Amniotic stem cell (primary cell): ENCODE data around the gene SEMA3E.

Source experiments
- DNase-seq: peaks from one replicate; lab custom pipeline; 2025; lab: John Stamatoyannopoulos, UW

Gene SEMA3E

DNA sequence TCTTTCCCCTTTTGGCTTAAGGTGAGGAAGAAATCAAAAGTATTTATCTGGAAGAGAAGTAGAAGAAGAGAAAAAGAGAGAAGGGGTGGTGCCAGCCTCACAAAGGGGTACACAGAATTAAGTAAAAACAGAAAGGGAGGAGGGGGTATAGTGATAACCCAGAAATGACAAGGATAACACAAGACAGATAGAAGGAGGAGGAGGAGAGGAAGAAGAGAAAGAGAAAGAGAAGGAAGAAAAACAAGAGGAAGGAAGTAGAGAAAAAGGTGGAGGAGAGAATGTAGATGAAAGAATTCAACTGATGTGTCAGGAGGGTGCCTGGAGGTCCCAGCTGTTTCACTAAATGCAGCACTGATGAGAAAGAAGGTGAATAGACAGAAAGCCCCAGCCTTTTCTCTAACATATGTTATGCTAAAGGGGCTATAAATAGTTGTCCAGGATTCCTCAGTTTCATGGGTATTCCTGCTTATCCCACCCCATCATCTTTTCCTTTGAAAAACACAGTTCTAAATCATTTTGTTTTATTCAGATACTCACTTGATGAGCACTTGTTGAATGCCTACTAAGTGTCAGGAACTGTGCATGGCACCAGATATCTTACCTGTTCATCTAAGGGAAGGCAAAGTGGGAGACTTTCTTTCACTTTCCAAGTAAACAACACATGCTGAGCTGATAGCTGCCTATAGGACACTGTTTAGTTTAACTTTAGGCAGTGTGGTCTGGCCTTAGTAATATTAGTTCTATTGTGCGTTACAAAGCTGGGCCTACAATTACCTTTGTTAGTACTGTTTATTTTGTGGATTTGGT lies 8.0 kb downstream of the SEMA3E start:
- DNase-seq: no peak

DNA sequence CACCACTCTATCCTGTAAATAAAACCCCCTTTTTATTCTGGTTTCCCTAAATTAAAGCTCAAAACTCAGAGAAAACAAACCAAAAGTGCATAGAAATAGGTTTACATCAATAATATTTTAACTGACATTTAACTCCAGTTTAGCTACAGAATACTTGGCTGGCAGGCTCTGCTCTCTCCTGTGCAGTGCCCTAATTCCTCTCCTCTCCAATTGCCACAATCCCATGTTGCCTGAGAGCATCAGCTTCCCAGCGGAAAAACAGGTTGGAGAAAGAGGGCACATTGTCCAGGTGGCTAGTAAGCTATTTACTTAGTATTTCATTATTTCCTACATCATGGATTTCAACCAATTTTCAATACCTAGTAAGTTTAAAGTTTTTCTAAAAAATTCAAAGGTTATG lies 8.7 kb downstream of the SEMA3E start:
- DNase-seq: no peak

DNA sequence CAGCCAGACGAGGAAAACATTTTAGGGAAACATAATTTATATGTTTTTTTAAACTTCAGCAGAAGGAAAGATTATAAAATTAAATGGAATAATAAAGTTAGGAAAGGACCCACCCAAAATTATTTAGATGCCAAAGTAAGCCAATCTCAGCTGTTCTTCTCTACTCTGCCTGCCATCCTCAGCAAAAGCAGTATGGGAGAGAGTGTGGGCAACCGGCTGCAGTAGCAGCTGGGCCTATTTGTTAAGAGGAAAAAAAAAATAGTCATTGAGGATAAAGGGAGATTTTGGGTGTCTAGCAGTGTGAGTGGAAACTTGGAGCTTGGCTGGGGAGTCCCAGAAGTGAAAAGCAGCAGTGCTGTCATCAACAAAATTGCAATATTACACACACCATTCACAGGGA lies 15.4 kb downstream of the SEMA3E start:
- DNase-seq: no peak

DNA sequence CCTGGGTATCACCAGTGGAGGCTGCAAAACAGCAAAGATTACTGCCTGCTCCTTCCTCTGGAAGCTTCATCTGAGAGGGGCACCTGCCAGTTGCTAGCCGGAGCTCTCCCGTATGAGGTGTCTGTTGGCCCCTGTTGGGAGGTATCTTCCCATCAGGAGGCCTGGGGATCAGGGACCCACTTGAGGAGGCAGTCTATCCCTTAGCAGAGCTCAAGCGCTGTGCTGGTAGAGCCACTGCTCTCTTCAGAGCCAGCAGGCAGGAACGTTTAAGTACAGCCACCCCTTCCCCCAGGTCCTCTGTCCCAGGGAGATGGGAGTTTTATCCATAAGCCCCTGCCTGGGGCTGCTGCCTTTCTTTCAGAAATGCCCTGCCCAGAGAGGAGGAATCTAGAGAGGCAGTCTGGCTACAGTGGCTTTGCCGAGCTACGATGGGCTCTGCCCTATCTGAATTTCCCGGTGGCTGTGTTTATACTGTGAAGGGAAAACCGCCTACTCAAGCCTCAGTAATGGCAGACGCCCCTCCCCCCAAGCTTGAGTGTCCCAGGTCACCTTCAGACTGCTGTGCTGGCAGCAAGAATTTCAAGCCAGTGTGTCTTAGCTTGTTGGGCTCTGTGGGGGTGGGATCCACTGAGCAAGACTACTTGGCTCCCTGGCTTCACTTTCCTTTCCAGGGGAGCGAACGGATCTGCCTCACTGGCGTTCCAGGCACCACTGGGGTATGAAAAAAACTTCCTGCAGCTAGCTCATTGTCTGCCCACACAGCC lies 19.6 kb downstream of the SEMA3E start:
- DNase-seq: no peak

DNA sequence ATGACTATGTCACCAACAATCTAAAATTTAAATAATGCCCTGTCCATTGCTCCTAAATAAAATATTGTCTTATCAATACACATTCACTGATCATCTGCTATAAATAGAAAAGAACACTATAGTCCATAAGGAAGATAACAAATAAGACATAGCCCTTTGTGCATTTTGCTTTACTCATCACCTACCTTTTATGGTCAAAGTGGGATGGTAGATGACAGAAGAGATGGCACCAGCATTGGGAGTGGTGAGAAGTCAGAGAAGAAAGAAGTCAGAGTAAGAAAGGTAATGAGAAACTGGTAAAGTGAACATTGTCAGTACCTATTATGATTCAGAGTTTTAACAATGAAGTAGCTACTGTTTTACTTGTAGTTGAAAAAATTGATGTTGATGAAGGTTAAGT lies 31.1 kb downstream of the SEMA3E start:
- no peak for DNase-seq

DNA sequence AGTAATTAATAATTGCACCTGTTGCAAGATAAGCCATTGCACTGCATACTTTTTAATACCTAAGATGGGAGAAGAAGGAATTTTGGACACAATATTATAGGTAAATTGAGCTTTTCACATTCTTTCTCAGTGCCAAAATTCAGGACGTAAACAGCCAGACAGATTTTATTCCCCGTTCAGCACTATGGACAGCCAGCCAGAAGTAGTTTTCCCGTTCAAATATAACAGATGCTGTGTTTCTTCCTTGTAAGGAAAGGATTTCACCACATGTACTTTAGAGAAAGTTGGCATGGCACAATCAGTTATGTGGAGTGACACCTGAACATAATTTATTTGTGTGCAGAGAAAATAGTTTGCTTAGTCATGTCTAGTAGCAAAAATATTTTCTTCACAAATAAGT lies 34.8 kb downstream of the SEMA3E start:
- DNase-seq: no peak

- no peak for DNase-seq
These were observed 35.7 kb downstream of the SEMA3E start for GRCh38 chr7:83613232-83613631.

- DNase-seq: no peak
These were observed 37.2 kb downstream of the SEMA3E start for GRCh38 chr7:83611776-83612175.

GRCh38 chr7:83610649-83611304 lies 38.2 kb downstream of the SEMA3E start:
- no peak for DNase-seq

DNA sequence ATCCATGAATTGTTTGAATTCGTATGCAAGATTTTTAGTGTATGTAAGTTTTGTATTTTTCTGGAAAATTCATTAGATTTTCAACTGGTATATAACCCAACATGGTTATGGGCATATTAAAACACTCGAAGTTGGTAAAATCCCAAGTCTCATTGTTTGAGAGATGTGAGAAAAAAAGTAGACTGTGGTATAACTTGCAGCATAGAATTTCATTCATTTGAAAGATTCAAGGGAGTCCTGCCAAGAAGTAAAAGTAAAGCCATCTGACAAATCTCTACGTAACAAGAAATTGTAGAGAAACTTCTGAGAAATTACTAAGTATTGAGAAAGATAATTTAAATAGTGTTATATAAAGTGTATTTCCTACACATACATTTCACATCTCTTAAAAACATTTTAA lies 40.2 kb downstream of the SEMA3E start:
- no peak for DNase-seq

GRCh38 chr7:83603649-83604048 lies 45.3 kb downstream of the SEMA3E start:
- DNase-seq: no peak

DNA sequence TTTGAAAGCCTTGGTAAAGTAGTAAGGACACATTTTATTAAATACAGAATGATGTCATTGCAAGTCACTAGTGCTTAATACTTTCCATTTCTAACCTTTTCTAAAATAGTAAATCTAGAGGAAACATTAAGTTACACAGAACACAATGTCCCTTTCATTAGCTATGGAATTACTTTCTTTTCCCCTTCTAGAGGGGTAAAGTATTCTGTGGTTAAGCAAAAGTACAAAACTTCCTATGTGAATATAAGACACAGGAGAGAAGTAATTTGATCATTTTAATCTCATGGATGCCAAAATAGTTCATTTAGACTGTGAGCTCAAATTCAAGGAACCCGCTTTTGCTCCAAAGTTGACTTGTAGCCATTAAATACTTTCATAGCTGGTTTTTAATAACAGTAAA lies 49.8 kb downstream of the SEMA3E start:
- no peak for DNase-seq

- DNase-seq: no peak
These were observed 54.9 kb downstream of the SEMA3E start for GRCh38 chr7:83593921-83594475.

GRCh38 chr7:83588602-83589240 lies 60.2 kb downstream of the SEMA3E start:
- DNase-seq: no peak

GRCh38 chr7:83586281-83586680 lies 62.7 kb downstream of the SEMA3E start:
- no peak for DNase-seq

DNA sequence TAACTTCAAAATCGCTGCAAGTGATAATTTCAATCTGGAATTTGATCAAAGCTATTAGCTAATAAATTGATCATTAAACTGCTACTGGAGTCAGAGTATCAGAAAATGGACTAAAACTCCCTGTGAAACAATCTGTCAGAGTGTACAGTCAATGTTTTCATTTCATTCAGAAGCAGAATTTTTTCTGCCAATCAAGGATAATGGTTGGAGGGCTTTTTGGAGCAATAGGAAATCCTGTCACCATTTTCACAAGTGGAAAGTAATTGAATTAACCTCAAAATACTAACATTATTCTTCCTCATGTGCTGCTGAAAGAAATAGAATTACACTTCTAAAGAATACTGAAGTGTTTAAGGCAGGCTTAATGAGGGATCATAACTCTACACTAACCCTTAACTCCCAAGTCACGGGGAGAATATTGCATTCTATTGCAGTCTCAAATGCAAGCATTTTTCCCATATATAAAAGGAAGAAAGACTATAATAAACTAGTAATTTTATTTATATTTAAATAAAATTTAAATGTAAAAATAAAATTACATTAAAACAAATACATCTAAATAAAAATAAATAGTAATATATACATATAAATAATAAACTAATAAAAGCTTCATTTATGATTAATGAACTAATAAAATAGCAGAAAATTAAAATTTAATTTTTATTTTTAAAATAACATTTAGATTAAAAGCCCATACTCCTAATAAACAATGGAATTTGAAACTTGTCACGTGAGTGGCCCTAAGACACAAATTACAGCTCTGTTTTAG lies 67.1 kb downstream of the SEMA3E start:
- no peak for DNase-seq

DNA sequence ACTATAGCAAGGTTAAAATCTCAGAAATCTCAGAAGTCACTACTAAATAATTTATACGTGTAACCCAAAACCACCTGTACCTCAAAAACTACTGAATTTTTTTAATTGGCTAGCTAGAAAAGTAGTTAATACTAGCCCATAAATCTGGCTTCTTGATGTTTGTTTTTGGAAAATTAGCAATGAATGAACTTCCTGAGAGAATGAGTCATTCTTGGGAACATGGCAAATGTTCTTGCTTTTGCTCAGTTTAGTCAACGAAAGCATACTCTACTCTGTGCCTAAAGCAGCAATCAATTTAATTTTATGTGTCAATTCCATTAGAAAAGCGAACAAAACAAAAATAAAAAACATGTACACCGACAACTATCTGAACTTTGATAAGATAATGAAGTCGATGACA lies 69.2 kb downstream of the SEMA3E start:
- no peak for DNase-seq

GRCh38 chr7:83575436-83575835 lies 73.5 kb downstream of the SEMA3E start:
- DNase-seq: no peak

GRCh38 chr7:83574616-83575015 lies 74.3 kb downstream of the SEMA3E start:
- DNase-seq: no peak

DNA sequence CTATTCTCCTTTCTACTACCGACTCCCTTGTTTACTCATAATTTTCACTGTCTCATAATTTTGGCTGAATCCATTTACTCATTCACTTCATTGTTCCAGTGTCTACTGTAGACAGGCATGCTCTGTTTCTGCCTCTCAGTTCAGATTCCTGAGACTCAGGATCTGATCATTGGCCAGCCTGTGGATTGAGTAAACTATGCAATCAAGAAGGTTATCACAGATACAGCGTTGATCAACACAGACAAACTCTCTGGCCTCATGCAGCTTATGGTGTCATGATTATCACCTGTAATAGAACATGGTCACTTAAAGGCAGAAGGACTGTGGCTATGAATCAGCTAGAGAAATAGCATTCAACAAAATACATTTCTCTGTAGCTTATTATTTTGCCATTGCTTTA lies 86.0 kb downstream of the SEMA3E start:
- no peak for DNase-seq

DNA sequence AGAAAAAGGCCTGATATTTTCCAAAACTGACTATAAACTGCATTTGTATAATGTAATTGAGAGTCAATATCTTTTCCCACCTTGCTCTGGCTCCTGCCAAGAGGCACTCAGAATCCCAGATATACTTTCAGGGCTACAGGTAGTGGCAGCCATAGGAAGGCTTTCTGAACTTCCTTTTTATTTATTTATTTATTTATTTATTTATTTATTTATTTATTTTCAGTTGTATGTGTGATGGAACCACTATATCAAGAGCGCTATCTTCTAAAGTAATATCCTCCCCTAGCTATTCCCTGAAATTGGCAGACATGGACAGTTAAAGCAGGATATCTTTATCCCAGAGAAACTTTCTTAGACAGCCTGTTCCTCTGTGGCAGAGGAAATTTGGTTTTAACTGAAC lies 86.7 kb downstream of the SEMA3E start:
- no peak for DNase-seq
